Measurements from ENCODE around the gene SPO11.

DNA sequence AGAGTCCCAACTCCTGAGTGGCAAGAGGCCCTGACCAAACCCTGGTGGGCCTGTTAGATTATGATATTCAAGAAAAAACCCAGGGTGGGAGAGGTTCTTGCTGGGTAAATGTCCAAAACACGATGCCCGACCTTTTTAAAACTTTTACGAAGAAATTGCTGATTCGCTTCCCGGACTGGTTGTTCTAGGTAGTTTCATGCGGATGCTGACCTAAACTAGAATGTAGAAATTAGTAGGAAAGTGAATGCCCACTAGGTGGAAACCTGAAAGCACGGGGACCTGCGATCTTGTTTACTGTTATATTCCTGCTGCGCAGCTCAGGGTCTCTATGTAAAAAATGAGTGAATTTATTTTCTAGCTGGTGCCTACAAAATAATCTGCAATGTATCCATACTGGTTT is 23.7 kb downstream of the SPO11 start:
- TF ChIP-seq POLR2A (IDR thresholded peaks at IDR 0.05): no peak
- TF ChIP-seq, protein P1, sequence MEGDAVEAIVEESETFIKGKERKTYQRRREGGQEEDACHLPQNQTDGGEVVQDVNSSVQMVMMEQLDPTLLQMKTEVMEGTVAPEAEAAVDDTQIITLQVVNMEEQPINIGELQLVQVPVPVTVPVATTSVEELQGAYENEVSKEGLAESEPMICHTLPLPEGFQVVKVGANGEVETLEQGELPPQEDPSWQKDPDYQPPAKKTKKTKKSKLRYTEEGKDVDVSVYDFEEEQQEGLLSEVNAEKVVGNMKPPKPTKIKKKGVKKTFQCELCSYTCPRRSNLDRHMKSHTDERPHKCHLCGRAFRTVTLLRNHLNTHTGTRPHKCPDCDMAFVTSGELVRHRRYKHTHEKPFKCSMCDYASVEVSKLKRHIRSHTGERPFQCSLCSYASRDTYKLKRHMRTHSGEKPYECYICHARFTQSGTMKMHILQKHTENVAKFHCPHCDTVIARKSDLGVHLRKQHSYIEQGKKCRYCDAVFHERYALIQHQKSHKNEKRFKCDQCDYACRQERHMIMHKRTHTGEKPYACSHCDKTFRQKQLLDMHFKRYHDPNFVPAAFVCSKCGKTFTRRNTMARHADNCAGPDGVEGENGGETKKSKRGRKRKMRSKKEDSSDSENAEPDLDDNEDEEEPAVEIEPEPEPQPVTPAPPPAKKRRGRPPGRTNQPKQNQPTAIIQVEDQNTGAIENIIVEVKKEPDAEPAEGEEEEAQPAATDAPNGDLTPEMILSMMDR (IDR thresholded peaks at IDR 0.05): no peak
